Endothelial cell of umbilical vein (primary cell): ENCODE data around the gene AFP.

Experiments used
- CTCF ChIP-seq, 2 donors: IDR thresholded peaks; 1 replicate in 1 of 2; 2 replicates in 1 of 2; pipeline ENCODE4 v1.5.1; 2011; ENCODE audit warnings: low read length in 2 of 2, mild to moderate bottlenecking in 2 of 2, moderate library complexity in 2 of 2, control low read depth in 1 of 2, inconsistent platforms in 1 of 2, low read depth in 1 of 2; ENCODE audit not compliant: insufficient read depth in 1 of 2; ENCODE audit errors: extremely low read depth in 1 of 2
- EZH2 ChIP-seq: IDR thresholded peaks from 2 replicates; pipeline ENCODE4 v1.6.1; 2012; ENCODE audit warnings: borderline replicate concordance, low read depth, mild to moderate bottlenecking, moderate library complexity, low read length, inconsistent platforms; ENCODE audit not compliant: severe bottlenecking
- JUN ChIP-seq: IDR thresholded peaks from 2 replicates; pipeline ENCODE4 v1.6.1; 2011; ENCODE audit warnings: borderline replicate concordance, low read depth; ENCODE audit not compliant: insufficient read length, insufficient read depth
- POLR2AphosphoS5 ChIP-seq: IDR thresholded peaks from 2 replicates; pipeline ENCODE4 v1.6.1; 2012; ENCODE audit warnings: low read depth, mild to moderate bottlenecking, control low read depth, low read length, moderate library complexity; ENCODE audit not compliant: insufficient read depth

GRCh38 chr4:73422458-73422752 lies 13.6 kb upstream of the AFP start:
- TF ChIP-seq CTCF (IDR thresholded peaks at IDR 0.05; ENCODE audit: extremely low read depth in 1 of 2, insufficient read depth in 1 of 2, low read depth in 1 of 2, low read length in 2 of 2) (no peak), EZH2 (no peak), JUN (no peak), POLR2AphosphoS5 (no peak)
